ENCODE results near the gene COL26A1. TPM values are rescaled to one million over a fixed set of nuclear protein-coding genes. Genes with fewer than 3 reads are reported as not detected.

COL26A1 gene
- total RNA-seq, 1 experiment from 2014 or later, result 0.43 TPM

DNA sequence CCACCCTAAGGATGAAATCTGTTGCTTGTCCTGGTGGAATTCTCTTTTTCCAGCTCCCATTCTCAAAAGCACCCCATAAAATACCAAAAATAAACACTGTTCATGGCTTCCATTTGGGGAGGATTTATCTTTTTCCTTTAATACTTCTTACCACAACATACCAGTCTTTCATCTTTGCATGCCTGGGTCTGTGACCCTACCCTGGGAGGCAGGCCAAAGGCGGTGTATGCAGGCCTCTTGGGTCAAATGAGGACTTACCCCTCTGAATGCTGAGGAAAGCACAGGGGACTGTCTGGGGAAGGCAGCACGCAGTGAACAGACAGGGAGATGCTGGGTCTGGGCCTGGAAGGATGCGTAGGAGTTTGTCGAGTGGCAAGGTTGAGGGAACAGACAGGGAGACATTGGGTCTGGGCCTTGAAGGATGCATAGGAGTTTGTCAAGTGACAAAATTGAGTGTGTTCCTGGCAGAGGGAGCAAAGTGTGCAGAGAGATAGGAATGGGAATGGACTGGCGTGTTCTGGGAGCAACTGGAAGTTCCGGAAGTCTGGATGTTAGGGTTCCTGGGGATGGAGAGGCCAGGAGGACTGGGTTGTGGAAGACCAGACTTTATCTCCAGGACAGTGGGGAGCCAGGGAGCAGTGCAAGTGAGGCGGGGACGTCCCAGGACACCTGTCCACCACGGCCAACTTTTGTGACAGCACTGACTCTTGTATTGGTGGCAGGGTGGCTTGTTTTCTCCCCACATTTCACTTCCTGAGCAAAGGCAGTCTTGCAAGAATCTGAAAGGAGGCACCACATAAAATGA is 225.7 kb downstream of the COL26A1 start:
- Histone ChIP-seq H3K4me3 (ENCODE audit: low read depth, low read length, poor library complexity, severe bottlenecking) (no peak overlapping the region), H3K9me3 (ENCODE audit: low read depth, low read length, poor library complexity, severe bottlenecking) (no peaks in the 10 kb centered on the region), H3K27ac (ENCODE audit: low read depth, low read length, poor library complexity, severe bottlenecking) (no peak overlapping the region), H3K36me3 (ENCODE audit: insufficient read depth, low read length, poor library complexity, severe bottlenecking) (no peaks in the 10 kb centered on the region), H3K4me1 (ENCODE audit: insufficient read depth, low read length, poor library complexity, severe bottlenecking) (peaks cover 11% of the 10 kb centered on the region), H3K27me3 (replicated peaks; ENCODE audit: insufficient read depth, low read depth, low read length, poor library complexity) (no peaks in the 10 kb centered on the region)
- BruUV-seq (replicated peaks), result no TSS peak
- TF ChIP-seq EZH2 (IDR thresholded peaks at IDR 0.05; ENCODE audit: borderline replicate concordance, low read depth, low read length, poor library complexity, severe bottlenecking), result no peak
- TF ChIP-seq, protein P1, sequence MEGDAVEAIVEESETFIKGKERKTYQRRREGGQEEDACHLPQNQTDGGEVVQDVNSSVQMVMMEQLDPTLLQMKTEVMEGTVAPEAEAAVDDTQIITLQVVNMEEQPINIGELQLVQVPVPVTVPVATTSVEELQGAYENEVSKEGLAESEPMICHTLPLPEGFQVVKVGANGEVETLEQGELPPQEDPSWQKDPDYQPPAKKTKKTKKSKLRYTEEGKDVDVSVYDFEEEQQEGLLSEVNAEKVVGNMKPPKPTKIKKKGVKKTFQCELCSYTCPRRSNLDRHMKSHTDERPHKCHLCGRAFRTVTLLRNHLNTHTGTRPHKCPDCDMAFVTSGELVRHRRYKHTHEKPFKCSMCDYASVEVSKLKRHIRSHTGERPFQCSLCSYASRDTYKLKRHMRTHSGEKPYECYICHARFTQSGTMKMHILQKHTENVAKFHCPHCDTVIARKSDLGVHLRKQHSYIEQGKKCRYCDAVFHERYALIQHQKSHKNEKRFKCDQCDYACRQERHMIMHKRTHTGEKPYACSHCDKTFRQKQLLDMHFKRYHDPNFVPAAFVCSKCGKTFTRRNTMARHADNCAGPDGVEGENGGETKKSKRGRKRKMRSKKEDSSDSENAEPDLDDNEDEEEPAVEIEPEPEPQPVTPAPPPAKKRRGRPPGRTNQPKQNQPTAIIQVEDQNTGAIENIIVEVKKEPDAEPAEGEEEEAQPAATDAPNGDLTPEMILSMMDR (conservative IDR thresholded peaks at IDR 0.05; ENCODE audit: low read depth, low read length), result no peak
- DNase-seq (ENCODE audit: low spot score), result no peak
- CTCF ChIA-PET, result no interaction called here
- intact Hi-C loops (cut with micrococcal nuclease; ENCODE audit: unreplicated experiment), result no loop called here
- POLR2A ChIA-PET (ENCODE audit: low non-redundant PET), result no interaction called here

DNA sequence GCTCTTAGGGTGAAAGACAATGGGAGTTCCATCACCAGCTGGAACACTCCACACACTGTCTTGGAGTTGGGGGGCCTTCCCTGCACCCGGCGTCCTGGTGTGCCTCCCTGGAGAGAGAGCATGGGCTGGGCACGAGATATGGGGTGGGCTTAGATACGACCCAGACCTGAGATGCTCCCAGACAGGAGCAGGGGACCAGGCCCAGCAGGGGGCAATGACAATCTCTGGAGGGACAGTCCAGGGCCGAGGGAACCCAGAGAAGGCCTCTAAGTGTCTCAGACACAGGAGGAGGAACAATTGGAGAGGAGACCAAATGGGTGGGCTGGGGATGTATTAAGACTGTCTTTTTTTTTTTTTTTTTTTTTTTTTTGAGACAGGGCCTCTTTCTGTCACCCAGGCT is 226.4 kb downstream of the COL26A1 start:
- H3K4me3 ChIP-seq (ENCODE audit: low read depth, low read length, poor library complexity, severe bottlenecking), result no peak overlapping the region
- intact Hi-C loops (cut with micrococcal nuclease; ENCODE audit: unreplicated experiment), result no loop called here
- H3K9me3 ChIP-seq (ENCODE audit: low read depth, low read length, poor library complexity, severe bottlenecking), result no peaks in the 10 kb centered on the region
- no TSS peak for BruUV-seq (replicated peaks)
- DNase-seq (ENCODE audit: low spot score), result no peak
- H3K4me1 ChIP-seq (ENCODE audit: insufficient read depth, low read length, poor library complexity, severe bottlenecking), result peaks cover 11% of the 10 kb centered on the region
- H3K27ac ChIP-seq (ENCODE audit: low read depth, low read length, poor library complexity, severe bottlenecking), result no peak overlapping the region
- no peaks in the 10 kb centered on the region for H3K36me3 ChIP-seq (ENCODE audit: insufficient read depth, low read length, poor library complexity, severe bottlenecking)
- no peaks in the 10 kb centered on the region for H3K27me3 ChIP-seq (replicated peaks; ENCODE audit: insufficient read depth, low read depth, low read length, poor library complexity)
- TF ChIP-seq, protein P1 (conservative IDR thresholded peaks at IDR 0.05; ENCODE audit: low read depth, low read length), result no peak
- no peak for TF ChIP-seq EZH2 (IDR thresholded peaks at IDR 0.05; ENCODE audit: borderline replicate concordance, low read depth, low read length, poor library complexity, severe bottlenecking)
- ChIA-PET POLR2A (ENCODE audit: low non-redundant PET) (no interaction called here), CTCF (no interaction called here)

DNA sequence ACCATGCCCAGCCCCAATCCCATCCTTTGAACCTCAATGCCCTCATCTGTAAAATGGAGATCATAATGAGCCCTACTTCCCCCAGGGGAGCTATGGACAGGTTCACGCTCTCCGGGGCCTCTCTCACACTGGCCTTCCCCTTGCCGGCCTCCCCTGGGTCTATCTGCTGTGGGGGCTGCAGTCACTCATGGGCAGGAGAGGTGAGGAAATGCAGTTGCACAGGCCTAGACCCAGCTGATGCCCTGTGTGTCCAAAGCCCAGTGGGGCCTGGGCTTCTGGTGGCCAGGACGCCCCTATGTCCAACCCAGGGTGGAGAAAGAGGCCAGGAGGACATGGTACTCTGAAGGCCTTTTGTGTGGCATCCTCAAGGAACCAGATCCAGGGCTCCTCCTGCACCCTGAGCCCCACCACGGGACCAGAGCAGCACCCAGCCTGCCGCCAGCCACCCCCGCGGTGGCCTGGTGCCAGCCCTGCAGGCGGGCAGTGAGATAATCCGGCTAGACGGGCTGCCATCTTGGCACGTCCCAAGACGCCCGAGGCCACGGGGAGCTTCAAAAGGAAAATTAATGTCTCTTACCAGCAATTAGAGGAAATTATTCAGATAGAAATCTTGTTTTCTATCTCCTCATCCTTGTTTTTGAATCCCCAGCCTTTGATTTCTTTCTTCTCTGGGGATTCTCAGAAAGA is 227.4 kb downstream of the COL26A1 start:
- ChIA-PET CTCF (no interaction called here), POLR2A (ENCODE audit: low non-redundant PET) (no interaction called here)
- peaks cover 11% of the 10 kb centered on the region for H3K4me1 ChIP-seq (ENCODE audit: insufficient read depth, low read length, poor library complexity, severe bottlenecking)
- peak; percentile 68 for DNase-seq (ENCODE audit: low spot score)
- intact Hi-C loops (cut with micrococcal nuclease; ENCODE audit: unreplicated experiment), result no loop called here
- H3K27ac ChIP-seq (ENCODE audit: low read depth, low read length, poor library complexity, severe bottlenecking), result no peak overlapping the region
- no peaks in the 10 kb centered on the region for H3K27me3 ChIP-seq (replicated peaks; ENCODE audit: insufficient read depth, low read depth, low read length, poor library complexity)
- H3K4me3 ChIP-seq (ENCODE audit: low read depth, low read length, poor library complexity, severe bottlenecking), result no peak overlapping the region
- H3K9me3 ChIP-seq (ENCODE audit: low read depth, low read length, poor library complexity, severe bottlenecking), result no peaks in the 10 kb centered on the region
- no TSS peak for BruUV-seq (replicated peaks)
- TF ChIP-seq, protein P1 (conservative IDR thresholded peaks at IDR 0.05; ENCODE audit: low read depth, low read length), result no peak
- TF ChIP-seq EZH2 (IDR thresholded peaks at IDR 0.05; ENCODE audit: borderline replicate concordance, low read depth, low read length, poor library complexity, severe bottlenecking), result no peak
- H3K36me3 ChIP-seq (ENCODE audit: insufficient read depth, low read length, poor library complexity, severe bottlenecking), result no peaks in the 10 kb centered on the region

Data from A673 (cell line).